NCI-H526 (cell line): ENCODE data around the gene UBE2J2.
A peak's percentile ranks its signal among the peaks of the same experiment; 100 is the strongest.
"Not testable (repeated sequence)": the region's sequence is repeated elsewhere in the genome, so short reads cannot be mapped to it uniquely, and the experiment has no call there.

Source experiments
- DNase-seq, 2 experiments: peaks; one replicate each; lab custom pipeline; 2025; lab: John Stamatoyannopoulos, UW

Gene UBE2J2

DNA sequence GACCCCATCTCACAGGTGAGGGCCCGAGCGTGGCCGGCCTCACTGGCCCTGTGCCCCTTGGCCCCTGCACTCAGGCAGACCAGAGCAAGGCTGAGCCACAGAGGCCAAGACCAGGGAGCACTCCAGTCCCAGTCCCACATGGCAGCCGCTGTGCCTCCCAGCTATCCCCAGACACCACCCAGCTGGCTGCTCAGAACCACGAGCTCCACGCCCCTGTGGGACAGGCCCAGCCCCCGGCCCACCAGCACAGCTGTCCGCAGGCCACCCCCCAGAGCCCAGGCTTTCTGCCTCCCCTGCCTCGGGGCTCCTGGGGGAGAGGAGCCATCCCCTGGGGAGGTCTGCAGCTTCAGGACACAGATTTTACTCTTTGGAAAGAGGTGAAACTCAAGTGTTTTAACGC, 18.0 kb downstream of the UBE2J2 start:
- DNase-seq, result no peak

GRCh38 chr1:1255078-1255477, 18.6 kb downstream of the UBE2J2 start:
- DNase-seq, result no peak

- DNase-seq, result no peak
Observed at GRCh38 chr1:1254667-1254998, 19.0 kb downstream of the UBE2J2 start.

- DNase-seq, result no peak
Observed at GRCh38 chr1:1253972-1254666, 19.5 kb downstream of the UBE2J2 start.

DNA sequence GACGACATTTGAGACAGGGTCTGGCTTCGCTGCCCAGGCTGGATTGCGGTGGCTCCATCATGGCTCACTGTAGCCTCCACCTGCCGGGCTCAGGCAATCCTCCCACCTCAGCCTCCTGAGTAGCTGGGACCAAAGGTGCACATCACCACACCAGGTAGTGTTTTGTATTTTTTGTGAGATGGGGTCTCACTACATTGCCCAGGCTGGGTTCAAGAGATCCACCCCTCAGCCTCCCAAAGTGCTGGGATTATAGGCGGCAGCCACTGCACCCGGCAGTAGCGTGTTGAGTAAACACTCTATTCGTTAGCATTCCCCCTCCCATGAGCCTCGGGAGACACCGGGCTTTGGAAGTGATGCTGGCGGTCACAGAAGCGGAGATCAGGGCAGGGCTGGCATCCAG, 20.3 kb downstream of the UBE2J2 start:
- no peak for DNase-seq

- DNase-seq, result peak in 1 of 2 experiments; percentile 76
Observed at GRCh38 chr1:1250786-1251284, 22.8 kb downstream of the UBE2J2 start.

GRCh38 chr1:1248009-1248913, 25.4 kb downstream of the UBE2J2 start:
- DNase-seq, result not testable (repeated sequence)

DNA sequence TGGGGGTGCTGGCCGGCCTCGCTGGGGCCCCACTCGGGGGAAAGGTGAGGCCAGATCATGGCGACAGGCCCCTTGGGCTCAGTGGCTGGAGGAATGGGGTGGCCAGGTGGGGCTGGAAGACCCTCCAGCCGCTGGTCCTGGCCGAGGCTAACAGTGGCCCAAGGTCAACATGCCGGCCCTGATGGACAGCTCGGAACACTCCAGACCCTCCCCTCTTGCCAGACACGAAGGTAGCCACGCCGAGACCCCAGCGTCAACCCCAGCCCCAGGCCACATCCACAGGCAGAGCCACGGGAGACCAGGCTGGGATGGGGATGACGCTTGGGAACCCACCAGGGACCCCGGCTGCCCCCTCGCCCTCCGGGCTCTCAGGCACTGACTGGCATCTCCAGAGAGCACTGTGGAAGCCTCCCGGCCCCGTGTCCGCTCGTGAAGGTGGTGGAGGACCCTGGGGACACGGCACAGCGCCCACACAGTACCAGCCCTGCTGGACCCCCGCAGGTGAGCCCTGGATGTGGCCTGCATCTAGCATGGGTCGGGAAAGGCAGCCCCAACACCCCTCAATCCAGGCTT, 26.2 kb downstream of the UBE2J2 start:
- DNase-seq, result no peak

GRCh38 chr1:1246577-1247340, 26.9 kb downstream of the UBE2J2 start, which contains the start of gene C1QTNF12:
Gene C1QTNF12, minus strand, starts transcription at chr1:1246722. Its CDS starts 32 bp downstream, at chr1:1246690.
- DNase-seq, result peak in 1 of 2 experiments; percentile 57

DNA sequence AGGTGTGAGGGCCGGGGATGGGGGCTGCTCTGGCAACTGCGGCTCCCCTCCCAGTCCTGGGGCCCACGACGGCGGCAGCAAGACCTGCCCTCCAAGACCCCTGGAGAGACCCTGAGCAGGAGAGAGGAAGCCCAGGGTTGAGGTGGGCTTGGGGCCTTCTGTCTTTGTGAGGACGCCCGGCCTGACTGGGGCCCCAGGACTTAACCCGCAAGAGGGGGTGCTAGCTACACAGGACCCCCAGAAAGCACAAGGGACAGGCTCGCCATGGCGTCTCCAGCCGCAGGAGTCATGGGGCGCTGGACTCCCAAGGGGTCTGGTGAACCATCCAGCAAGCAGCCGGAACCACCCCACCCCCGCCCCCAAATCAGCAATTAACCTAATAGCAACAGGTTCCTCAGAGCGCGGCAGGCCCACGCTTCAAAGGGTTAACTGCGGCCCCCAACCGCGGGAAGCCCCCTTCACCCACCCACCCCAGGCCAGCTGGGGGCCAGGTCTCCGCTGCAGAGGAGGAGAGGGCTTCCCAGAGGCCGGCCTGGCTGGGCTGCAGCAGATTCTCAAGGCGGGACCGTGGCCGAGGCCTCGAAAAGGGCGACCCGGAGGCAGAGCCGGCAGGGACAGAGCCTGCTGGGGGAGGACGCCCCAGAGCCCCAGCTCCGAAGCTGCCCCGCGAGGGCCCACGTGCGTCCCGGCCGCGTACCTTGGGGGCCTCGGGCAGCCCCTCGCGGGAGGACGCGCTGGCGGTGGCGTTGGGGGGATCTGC, 27.7 kb downstream of the UBE2J2 start:
- no peak for DNase-seq

DNA sequence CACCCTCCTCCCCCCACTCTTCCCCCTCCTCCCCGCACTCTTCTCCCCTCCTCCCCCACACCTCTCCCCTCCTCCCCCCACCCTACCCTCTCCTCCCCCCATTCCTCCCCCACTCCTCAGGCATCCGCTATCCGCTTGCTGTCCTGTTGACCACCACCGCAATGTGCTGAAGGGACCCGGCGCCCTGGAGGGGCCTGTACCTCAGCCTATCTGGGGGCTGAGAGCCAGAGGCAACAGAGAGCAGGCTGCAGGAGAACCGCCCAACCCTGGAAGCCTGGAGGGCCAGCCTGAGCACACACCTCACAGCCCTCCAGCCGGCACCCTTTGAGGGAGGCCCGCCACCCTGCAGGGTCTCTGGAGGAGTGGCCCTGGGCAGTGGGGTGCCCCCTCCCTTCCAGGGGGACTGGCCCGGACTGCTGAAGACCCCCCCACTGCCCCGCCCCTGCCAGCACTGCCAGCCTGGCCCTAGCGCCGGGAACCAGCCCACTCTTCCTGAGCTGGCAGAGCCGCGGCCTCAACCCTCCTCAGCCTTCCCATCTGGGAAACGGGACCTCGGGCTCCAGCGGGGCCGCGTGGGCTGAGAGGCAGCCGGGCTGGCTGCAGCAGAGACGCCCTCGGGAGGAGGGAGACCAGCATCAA, 28.4 kb downstream of the UBE2J2 start:
- no peak for DNase-seq

DNA sequence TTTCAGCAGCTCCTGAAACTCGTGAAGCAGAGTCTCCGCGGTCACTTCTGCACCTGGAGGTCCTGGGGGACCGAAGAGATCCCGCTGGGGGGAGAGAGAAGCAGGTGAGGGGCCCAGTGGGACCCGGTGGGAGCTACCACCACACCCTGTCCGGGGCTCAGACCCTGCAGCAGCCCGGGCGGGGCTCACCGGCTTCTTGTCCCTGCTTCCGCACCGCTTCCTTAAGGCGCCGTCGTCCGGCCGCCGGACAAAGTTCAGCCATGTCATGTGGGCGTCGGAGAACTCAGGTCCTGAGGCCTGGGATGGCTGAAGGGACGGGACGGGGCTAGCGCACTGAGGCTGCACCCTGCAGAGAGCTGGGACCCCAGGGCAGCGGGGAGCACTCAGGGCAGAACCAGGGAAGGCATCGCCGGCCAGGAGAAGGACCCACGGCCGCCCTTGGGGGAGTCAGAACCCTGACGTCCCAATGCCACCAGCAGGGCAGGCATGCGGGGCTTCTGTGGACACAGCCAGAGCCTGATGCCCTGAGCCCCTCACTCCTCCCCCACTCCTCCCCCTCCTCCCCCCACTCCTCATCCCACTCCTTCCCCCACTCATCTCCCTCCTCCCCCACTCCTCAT, 29.4 kb downstream of the UBE2J2 start:
- DNase-seq, result no peak

GRCh38 chr1:1243807-1244191, 29.9 kb downstream of the UBE2J2 start:
- DNase-seq, result no peak

- DNase-seq, result no peak
Observed at GRCh38 chr1:1243266-1243660, 30.4 kb downstream of the UBE2J2 start.

- no peak for DNase-seq
Observed at GRCh38 chr1:1242461-1243265, 31.0 kb downstream of the UBE2J2 start.

- DNase-seq, result no peak
Observed at GRCh38 chr1:1241588-1242219, 31.9 kb downstream of the UBE2J2 start.

GRCh38 chr1:1240822-1241587, 32.6 kb downstream of the UBE2J2 start:
- DNase-seq, result peak in 1 of 2 experiments; percentile 45

- no peak for DNase-seq
Observed at GRCh38 chr1:1240348-1240732, 33.3 kb downstream of the UBE2J2 start.
